Right cardiac atrium (tissue), 5 donors: ENCODE measurements around the gene MYOZ3. TPM values are rescaled to one million over a fixed set of nuclear protein-coding genes. Genes with fewer than 3 reads are reported as not detected.

Source experiments
- ATAC-seq, 2 donors: fragments of 200-7000 bp; cut with Tn5 transposase; one replicate each; pipeline versions ENCODE4 v1.8.0 to v1.9.1; 2020; ENCODE audit warnings: moderate library complexity in 2 of 2, mild to moderate bottlenecking in 1 of 2
- DNase-seq, 3 donors: peaks; one replicate each; pipeline ENCODE4 v3.0.0-alpha.2; 2020
- H3K27ac ChIP-seq: one replicate; pipeline ENCODE4 v1.5.1; 2013; ENCODE audit warnings: mild to moderate bottlenecking, low read length, control low read depth, moderate library complexity
- H3K27me3 ChIP-seq: one replicate; pipeline ENCODE4 v1.6.1; 2013; ENCODE audit not compliant: control insufficient read depth, insufficient read depth
- H3K4me1 ChIP-seq: one replicate; pipeline ENCODE4 v1.6.1; 2013; ENCODE audit warnings: low read length; ENCODE audit not compliant: control insufficient read depth, insufficient read depth
- H3K4me3 ChIP-seq: one replicate; pipeline ENCODE4 v1.5.1; 2013; ENCODE audit warnings: low read length, control low read depth
- H3K9me3 ChIP-seq: one replicate; pipeline ENCODE4 v1.6.1; 2013; ENCODE audit warnings: low read length; ENCODE audit not compliant: control insufficient read depth
- WGBS: extraction: QIAGEN DNeasy Blood & Tissue Kit; methylation state at CpG from one replicate; pipeline ENCODE4 v1.1.7; 2013; 5-methylcytosine and 5-hydroxymethylcytosine counted together
- intact Hi-C, 4 donors: fragments of 100-400 bp; cut with DNase I; formaldehyde crosslinking; loops; one replicate each; pipeline versions ENCODE4 v1.11.0 to v1.14.0; 2022 to 2023
- polyA plus RNA-seq: library from polyadenylated mRNA; stranded (reverse); fragments of 200-250 nt; gene quantifications from one replicate; pipeline ENCODE4 v1.2.3, GENCODE V29; 2013
- total RNA-seq, 4 donors: library from RNA; stranded (reverse); fragmentation: NEBNext Ultra II Directional; extraction: Animal tissue kit (Norgen Biotek cat#: 25700); gene quantifications; one replicate each; pipeline ENCODE4 v1.2.1, GENCODE V29; 2021
- donor health status: healthy with polysubstance abuse.
- donor health status: DM: no; HTN: yes; CAD: no.
- donor health status: DM: no; HTN: no; CAD: no.
- donor health status: DM: no; HTN: yes; CAD: no; lungs with severe emphysema.
- donor health status: DM: yes; HTN: yes; CAD: no.

Gene MYOZ3
- total and polyA plus RNA-seq, 5 donors: 3.3 to 9.3 (median 4.9) TPM

- WGBS: 26% methylated on average over 1 of the region's 1 CpG
- peaks cover 29% of the 10 kb centered on the region for H3K4me1 ChIP-seq
- no peak for ATAC-seq
Measured at GRCh38 chr5:150638053-150638444, 23.0 kb upstream of the MYOZ3 start.

GRCh38 chr5:150638488-150639376, 22.3 kb upstream of the MYOZ3 start:
- peak in 2 of 3 donors; percentile 48 to 51 for DNase-seq
- Histone ChIP-seq H3K4me3 (no peak overlapping the region), H3K9me3 (no peaks in the 10 kb centered on the region), H3K27me3 (no peaks in the 10 kb centered on the region), H3K27ac (peak overlapping the region; percentile 93), H3K4me1 (peaks cover 29% of the 10 kb centered on the region)
- WGBS: 63% methylated on average over 6 of the region's 6 CpGs
- no peak for ATAC-seq
- intact Hi-C loops: no loop called here

More at GRCh38 chr5:150638053-150638444, 23.0 kb upstream of the MYOZ3 start:
- DNase-seq: no peak
- Histone ChIP-seq H3K27me3 (no peaks in the 10 kb centered on the region), H3K9me3 (no peaks in the 10 kb centered on the region), H3K27ac (peak overlapping the region; percentile 81), H3K4me3 (no peak overlapping the region)
- intact Hi-C loops: no loop called here

GRCh38 chr5:150639377-150639692, 21.7 kb upstream of the MYOZ3 start:
- 67% methylated on average over 3 of the region's 3 CpGs for WGBS
- intact Hi-C loops: no loop called here
- peaks cover 34% of the 10 kb centered on the region for H3K4me1 ChIP-seq

GRCh38 chr5:150639751-150640150, 21.3 kb upstream of the MYOZ3 start:
- 36% methylated on average over 5 of the region's 5 CpGs for WGBS
- ATAC-seq (no peak), DNase-seq (peak in 2 of 3 donors; percentile 72 to 77)
- no peaks in the 10 kb centered on the region for H3K9me3 ChIP-seq
- no peaks in the 10 kb centered on the region for H3K27me3 ChIP-seq
- peak overlapping the region; percentile 93 for H3K27ac ChIP-seq
- peaks cover 38% of the 10 kb centered on the region for H3K4me1 ChIP-seq
- peak overlapping the region; percentile 19 for H3K4me3 ChIP-seq
- intact Hi-C loops: no loop called here

More at GRCh38 chr5:150639377-150639692, 21.7 kb upstream of the MYOZ3 start:
- Histone ChIP-seq H3K9me3 (no peaks in the 10 kb centered on the region), H3K27ac (peak overlapping the region; percentile 93), H3K27me3 (no peaks in the 10 kb centered on the region), H3K4me3 (no peak overlapping the region)
- ATAC-seq (no peak), DNase-seq (no peak)

- DNase-seq (peak; percentile 87 to 91 (median 91)), ATAC-seq (peak; percentile 74 to 78)
- peaks cover 41% of the 10 kb centered on the region for H3K4me1 ChIP-seq
- no peaks in the 10 kb centered on the region for H3K27me3 ChIP-seq
- peak within 1 kb of the TSS; percentile 93 for H3K27ac ChIP-seq
- peak within 1 kb of the TSS; percentile 54 for H3K4me3 ChIP-seq
- no peaks in the 10 kb centered on the region for H3K9me3 ChIP-seq
- 12% methylated on average over 14 of the region's 14 CpGs for WGBS
- intact Hi-C loops: no loop called here
Measured at GRCh38 chr5:150640311-150641005, 20.6 kb upstream of the MYOZ3 start, which contains the start of gene SYNPO. Gene SYNPO (plus strand): TSS chr5:150640660. CDS start chr5:150648276, 7,616 bp downstream.

- ATAC-seq: peak; percentile 40 to 78
- Histone ChIP-seq H3K9me3 (no peaks in the 10 kb centered on the region), H3K4me1 (peaks cover 42% of the 10 kb centered on the region), H3K4me3 (peak overlapping the region; percentile 54), H3K27ac (peak overlapping the region; percentile 93), H3K27me3 (no peaks in the 10 kb centered on the region)
- WGBS: 21% methylated on average over 9 of the region's 9 CpGs
- intact Hi-C loops: no loop called here
- DNase-seq: peak; percentile 83 to 86 (median 84)
Measured at GRCh38 chr5:150641006-150641570, 20.0 kb upstream of the MYOZ3 start.

- no peak for ATAC-seq
- H3K9me3 ChIP-seq: no peaks in the 10 kb centered on the region
- WGBS: 38% methylated on average over 5 of the region's 5 CpGs
- H3K4me1 ChIP-seq: peaks cover 38% of the 10 kb centered on the region
- peak overlapping the region; percentile 54 for H3K4me3 ChIP-seq
- H3K27me3 ChIP-seq: no peaks in the 10 kb centered on the region
- peak overlapping the region; percentile 93 for H3K27ac ChIP-seq
- intact Hi-C loops: no loop called here
- no peak for DNase-seq
Measured at GRCh38 chr5:150641824-150642566, 19.1 kb upstream of the MYOZ3 start.

GRCh38 chr5:150642567-150642927, 18.5 kb upstream of the MYOZ3 start:
- H3K9me3 ChIP-seq: no peaks in the 10 kb centered on the region

GRCh38 chr5:150642991-150643710, 17.9 kb upstream of the MYOZ3 start:
- DNase-seq (no peak), ATAC-seq (no peak)
- peak overlapping the region; percentile 93 for H3K27ac ChIP-seq
- intact Hi-C loops: no loop called here
- H3K4me3 ChIP-seq: peak overlapping the region; percentile 44
- H3K9me3 ChIP-seq: no peaks in the 10 kb centered on the region
- no peaks in the 10 kb centered on the region for H3K27me3 ChIP-seq
- H3K4me1 ChIP-seq: peaks cover 38% of the 10 kb centered on the region
- WGBS: 74% methylated on average over 12 of the region's 12 CpGs

More at GRCh38 chr5:150642567-150642927, 18.5 kb upstream of the MYOZ3 start:
- Histone ChIP-seq H3K4me3 (peak overlapping the region; percentile 54), H3K27me3 (no peaks in the 10 kb centered on the region), H3K27ac (peak overlapping the region; percentile 93), H3K4me1 (peaks cover 38% of the 10 kb centered on the region)
- DNase-seq: peak; percentile 80 to 88 (median 84)
- intact Hi-C loops: no loop called here
- WGBS: 13% methylated on average over 5 of the region's 5 CpGs
- ATAC-seq: peak; percentile 8 to 28

GRCh38 chr5:150644058-150644457, 17.0 kb upstream of the MYOZ3 start:
- WGBS: 58% methylated on average over 5 of the region's 5 CpGs
- DNase-seq: no peak
- no peak for ATAC-seq
- Histone ChIP-seq H3K4me3 (no peak overlapping the region), H3K27ac (peak overlapping the region; percentile 95), H3K9me3 (no peaks in the 10 kb centered on the region), H3K27me3 (no peaks in the 10 kb centered on the region), H3K4me1 (peaks cover 41% of the 10 kb centered on the region)
- intact Hi-C loops: no loop called here
